T-helper 2 cell treated with Interferon-gamma antibody and Interleukin-4, amounts not matched to agents 100 ng/mL and 5 ng/mL, for 36 hours (primary cell): ENCODE measurements around the gene ZFP42. TPM values are rescaled to one million over a fixed set of nuclear protein-coding genes. Genes with fewer than 3 reads are reported as not detected.
"Not testable (repeated sequence)": the region's sequence is repeated elsewhere in the genome, so short reads cannot be mapped to it uniquely, and the experiment has no call there.

Experiments used
- intact Hi-C: fragments of 100-400 bp; cut with micrococcal nuclease; formaldehyde crosslinking; loops from one replicate; pipeline ENCODE4 v1.15.1; 2023
- total RNA-seq: library from RNA; stranded (reverse); gene quantifications from 2 replicates; pipeline ENCODE4 v1.2.3, GENCODE V29; 2022

The ZFP42 gene
- total RNA-seq, 1 donor from 2014 or later, result 0.11 TPM

GRCh38 chr4:188021548-188022249 is 26.1 kb downstream of the ZFP42 start:
- intact Hi-C loops, result no loop called here

GRCh38 chr4:188023682-188024081 is 28.1 kb downstream of the ZFP42 start:
- intact Hi-C loops, result no loop called here

- intact Hi-C loops, result no loop called here
Measured at GRCh38 chr4:188025476-188025875, 29.9 kb downstream of the ZFP42 start.

GRCh38 chr4:188029114-188029513 is 33.5 kb downstream of the ZFP42 start:
- intact Hi-C loops, result no loop called here

GRCh38 chr4:188030401-188030800 is 34.8 kb downstream of the ZFP42 start:
- intact Hi-C loops, result no loop called here

- intact Hi-C loops, result no loop called here
Measured at GRCh38 chr4:188031751-188032150, 36.2 kb downstream of the ZFP42 start.

GRCh38 chr4:188032170-188032569 is 36.6 kb downstream of the ZFP42 start:
- intact Hi-C loops, result no loop called here

GRCh38 chr4:188032583-188032982 is 37.0 kb downstream of the ZFP42 start:
- intact Hi-C loops, result no loop called here

GRCh38 chr4:188037003-188037713 is 41.6 kb downstream of the ZFP42 start:
- intact Hi-C loops, result no loop called here

- intact Hi-C loops, result no loop called here
Measured at GRCh38 chr4:188041721-188042120, 46.1 kb downstream of the ZFP42 start.

GRCh38 chr4:188042191-188042590 is 46.6 kb downstream of the ZFP42 start:
- intact Hi-C loops, result no loop called here

GRCh38 chr4:188043154-188043553 is 47.6 kb downstream of the ZFP42 start:
- intact Hi-C loops, result no loop called here

- intact Hi-C loops, result not testable (repeated sequence)
Measured at GRCh38 chr4:188045461-188045860, 49.9 kb downstream of the ZFP42 start.

GRCh38 chr4:188046657-188047056 is 51.1 kb downstream of the ZFP42 start:
- intact Hi-C loops, result no loop called here

- intact Hi-C loops, result no loop called here
Measured at GRCh38 chr4:188053302-188053701, 57.7 kb downstream of the ZFP42 start.

Other genes with a start within 250 kb of the ZFP42 start
- gene TRIML2, start 113.8 kb downstream of the ZFP42 start, total RNA-seq, result not detected in 2 replicates
- not detected in 2 replicates for gene TRIML1, start 143.7 kb downstream of the ZFP42 start, total RNA-seq